SU-DHL-6 (cell line): ENCODE data around the gene PGBD5.

Source experiments
- H2AFZ ChIP-seq: fragments of 200-600 bp; sonication (generic); 2 replicates; pipeline ENCODE4 v1.6.1; 2014; ENCODE audit warnings: low read depth, mild to moderate bottlenecking, moderate library complexity, mixed read lengths, antibody characterized with exemption, low read length; ENCODE audit not compliant: severe bottlenecking
- H3F3A ChIP-seq: fragments of 200-600 bp; shearing (Covaris generic); 2 replicates; pipeline ENCODE4 v1.6.0; 2016; ENCODE audit warnings: antibody characterized with exemption, mild to moderate bottlenecking; ENCODE audit not compliant: insufficient read depth
- H3K27ac ChIP-seq: fragments of 200-600 bp; sonication (generic); 2 replicates; pipeline ENCODE4 v1.5.1; 2016; ENCODE audit warnings: low read depth, mild to moderate bottlenecking, low read length, moderate library complexity, mixed read lengths
- H3K27me3 ChIP-seq: fragments of 200-600 bp; sonication (generic), shearing (Covaris generic); 2 replicates; pipeline ENCODE4 v1.6.0; 2014; ENCODE audit warnings: mild to moderate bottlenecking, low read length
- H3K36me3 ChIP-seq: fragments of 200-600 bp; sonication (generic); 2 replicates; pipeline ENCODE4 v1.6.1; 2014; ENCODE audit warnings: mild to moderate bottlenecking, low read length, mixed read lengths
- H3K4me2 ChIP-seq: fragments of 300-600, 200-600 bp; shearing (Covaris generic), sonication (generic); 2 replicates; pipeline ENCODE4 v1.6.0; 2014; ENCODE audit warnings: low read length, low read depth, mild to moderate bottlenecking; ENCODE audit not compliant: poor library complexity, severe bottlenecking
- H3K4me3 ChIP-seq: fragments of 200-600 bp; sonication (generic); 2 replicates; pipeline ENCODE4 v1.5.1; 2014; ENCODE audit warnings: antibody characterized with exemption, low read length, mild to moderate bottlenecking, mixed read lengths; ENCODE audit not compliant: insufficient read depth, poor library complexity, severe bottlenecking
- H3K79me2 ChIP-seq: fragments of 200-600 bp; sonication (generic); 2 replicates; pipeline ENCODE4 v1.6.1; 2014; ENCODE audit warnings: mild to moderate bottlenecking, low read length, moderate library complexity; ENCODE audit not compliant: insufficient read depth
- H3K9ac ChIP-seq: fragments of 200-600 bp; sonication (generic); 2 replicates; pipeline ENCODE4 v1.7.0; 2014; ENCODE audit warnings: mild to moderate bottlenecking, low read length
- H3K9me2 ChIP-seq: fragments of 200-600 bp; sonication (generic); replicated peaks from 2 replicates; pipeline ENCODE4 v1.6.1; 2014; ENCODE audit warnings: low read length; ENCODE audit not compliant: insufficient read depth
- H3K9me3 ChIP-seq: fragments of 200-600 bp; sonication (generic); 2 replicates; pipeline ENCODE4 v1.6.1; 2014; ENCODE audit warnings: low read length, mixed read lengths; ENCODE audit not compliant: insufficient read depth
- H4K20me1 ChIP-seq: fragments of 200-600 bp; sonication (generic); 2 replicates; pipeline ENCODE4 v1.6.1; 2014; ENCODE audit warnings: low read depth, mild to moderate bottlenecking, antibody characterized with exemption, low read length, moderate library complexity, mixed read lengths
- CTCF ChIP-seq: fragments of 200-600 bp; sonication (generic); IDR thresholded peaks from one replicate; pipeline ENCODE4 v1.5.1; 2017; ENCODE audit warnings: antibody characterized with exemption, mild to moderate bottlenecking, low read length, moderate library complexity; ENCODE audit not compliant: insufficient read depth, poor library complexity, severe bottlenecking
- EZH2phosphoT487 ChIP-seq: fragments of 200-600 bp; sonication (generic), shearing (Covaris generic); conservative IDR thresholded peaks from 2 replicates; pipeline ENCODE4 v1.6.1; 2018; ENCODE audit warnings: mild to moderate bottlenecking, antibody characterized with exemption, low read length, moderate library complexity, mixed read lengths

PGBD5 gene

GRCh38 chr1:230351983-230352382 lies 74.1 kb downstream of the PGBD5 start:
- no peaks in the 10 kb centered on the region for H3F3A ChIP-seq
- no peak overlapping the region for H3K27ac ChIP-seq
- TF ChIP-seq EZH2phosphoT487 (no peak), CTCF (no peak)
- no peaks in the 10 kb centered on the region for H3K36me3 ChIP-seq
- H2AFZ ChIP-seq, result no peak overlapping the region
- H3K9ac ChIP-seq, result no peak overlapping the region
- H3K27me3 ChIP-seq, result no peaks in the 10 kb centered on the region
- H3K9me2 ChIP-seq, result no peaks in the 10 kb centered on the region
- H4K20me1 ChIP-seq, result no peaks in the 10 kb centered on the region
- H3K4me2 ChIP-seq, result no peak overlapping the region
- H3K9me3 ChIP-seq, result no peaks in the 10 kb centered on the region
- H3K4me3 ChIP-seq, result no peak overlapping the region
- H3K79me2 ChIP-seq, result no peaks in the 10 kb centered on the region

- no peaks in the 10 kb centered on the region for H3K79me2 ChIP-seq
- H3K9me3 ChIP-seq, result no peaks in the 10 kb centered on the region
- no peaks in the 10 kb centered on the region for H3F3A ChIP-seq
- no peaks in the 10 kb centered on the region for H3K27me3 ChIP-seq
- TF ChIP-seq EZH2phosphoT487 (no peak), CTCF (no peak)
- no peak overlapping the region for H3K27ac ChIP-seq
- H2AFZ ChIP-seq, result no peak overlapping the region
- H3K9ac ChIP-seq, result no peak overlapping the region
- no peaks in the 10 kb centered on the region for H3K9me2 ChIP-seq
- no peaks in the 10 kb centered on the region for H3K36me3 ChIP-seq
- H3K4me3 ChIP-seq, result no peak overlapping the region
- H3K4me2 ChIP-seq, result no peak overlapping the region
- H4K20me1 ChIP-seq, result no peaks in the 10 kb centered on the region
Observed at GRCh38 chr1:230351514-230351913, 74.6 kb downstream of the PGBD5 start.

GRCh38 chr1:230350208-230350921 lies 75.8 kb downstream of the PGBD5 start:
- TF ChIP-seq CTCF (no peak), EZH2phosphoT487 (no peak)
- Histone ChIP-seq H3K9ac (no peak overlapping the region), H3K9me2 (no peaks in the 10 kb centered on the region), H3K4me2 (no peak overlapping the region), H3F3A (no peaks in the 10 kb centered on the region), H3K27me3 (no peaks in the 10 kb centered on the region), H3K4me3 (no peak overlapping the region), H3K27ac (no peak overlapping the region), H2AFZ (no peak overlapping the region), H4K20me1 (no peaks in the 10 kb centered on the region), H3K9me3 (no peaks in the 10 kb centered on the region), H3K36me3 (no peaks in the 10 kb centered on the region), H3K79me2 (no peaks in the 10 kb centered on the region)
